Gastrocnemius medialis (tissue), 4 donors: ENCODE measurements around the gene CXCL17. TPM values are rescaled to one million over a fixed set of nuclear protein-coding genes. Genes with fewer than 3 reads are reported as not detected.

Experiments used
- ATAC-seq, 2 donors: fragments of 150-250 bp; one replicate each; pipeline ENCODE4 v1.9.1; 2016
- DNase-seq, 2 donors: peaks; one replicate each; pipeline ENCODE4 v3.0.0-alpha.2; 2019
- H3K27ac ChIP-seq, 4 donors: fragments of 200-600 bp; sonication (generic); 1 replicate in 1 of 4; 2 replicates in 3 of 4; pipeline ENCODE4 v1.5.1; 2016 to 2018; ENCODE audit warnings: mild to moderate bottlenecking in 2 of 4, moderate library complexity in 1 of 4
- H3K27me3 ChIP-seq, 3 donors: fragments of 200-600 bp; sonication (generic) in 2 of 3; 1 replicate in 1 of 3; 2 replicates in 2 of 3; pipeline versions ENCODE4 v1.5.1 to v1.6.0; 2016 to 2019; ENCODE audit warnings: mild to moderate bottlenecking in 1 of 3, moderate library complexity in 1 of 3
- H3K36me3 ChIP-seq, 2 donors: fragments of 200-600 bp; sonication (generic) in 1 of 2; one replicate each; pipeline ENCODE4 v1.5.1; 2017 to 2018
- H3K4me1 ChIP-seq, 2 donors: fragments of 200-600 bp; sonication (generic) in 1 of 2; one replicate each; pipeline ENCODE4 v1.5.1; 2016 to 2017; ENCODE audit warnings: mild to moderate bottlenecking in 2 of 2
- H3K4me3 ChIP-seq, 4 donors: fragments of 200-600 bp; sonication (generic) in 3 of 4; 1 replicate in 1 of 4; 2 replicates in 3 of 4; pipeline ENCODE4 v1.5.1; 2016 to 2019; ENCODE audit warnings: mild to moderate bottlenecking in 2 of 4
- H3K9me3 ChIP-seq, 3 donors: fragments of 200-600 bp; sonication (generic) in 2 of 3; 1 replicate in 1 of 3; 2 replicates in 2 of 3; pipeline ENCODE4 v1.5.1; 2016 to 2019
- CTCF ChIP-seq, 5 experiments: fragments of 450-650 bp in 3 of 5; fragments of 200-600 bp in 2 of 5; sonication (generic) in 2 of 5; IDR thresholded peaks in 4 of 5; conservative IDR thresholded peaks in 1 of 5; 1 replicate in 4 of 5; 2 replicates in 1 of 5; pipeline ENCODE4 v1.5.1; 2016 to 2019; ENCODE audit warnings: antibody characterized with exemption in 5 of 5, mild to moderate bottlenecking in 3 of 5, moderate library complexity in 3 of 5
- POLR2A ChIP-seq, 2 donors: fragments of 450-650 bp; IDR thresholded peaks; one replicate each; pipeline ENCODE4 v1.6.1; 2017; ENCODE audit warnings: antibody characterized with exemption in 2 of 2, mild to moderate bottlenecking in 2 of 2, moderate library complexity in 2 of 2
- in situ Hi-C, 4 donors: fragments of 200-750 bp; cut with MboI; loops; one replicate each; pipeline versions ENCODE4 v1.15.0 to v1.8.0; 2017; ENCODE audit warnings: low sequenced_read_pairs in 4 of 4
- intact Hi-C: fragments of 100-400 bp; cut with DNase I; formaldehyde crosslinking; loops from one replicate; pipeline ENCODE4 v1.15.1; 2023; ENCODE audit warnings: low total_unique reads
- total RNA-seq, 4 donors: library from RNA; depleted of rRNA; stranded (reverse); fragments of >200 nt; gene quantifications; one replicate each; pipeline versions ENCODE4 v1.1.0 to v1.2.3, GENCODE V29; 2016

CXCL17 gene
- total RNA-seq, 4 donors from 2014 or later = not detected

GRCh38 chr19:42480335-42481095, 37.8 kb upstream of the CXCL17 start:
- TF ChIP-seq CTCF (IDR thresholded peaks at IDR 0.05 in 4 of 5, conservative IDR thresholded peaks at IDR 0.05 in 1 of 5) (no peak), POLR2A (IDR thresholded peaks at IDR 0.05) (no peak)
- DNase-seq (no peak), ATAC-seq (no peak)
- Histone ChIP-seq H3K27ac (no peak overlapping the region), H3K36me3 (no peaks in the 10 kb centered on the region), H3K4me1 (no peaks in the 10 kb centered on the region), H3K9me3 (no peaks in the 10 kb centered on the region), H3K4me3 (no peak overlapping the region), H3K27me3 (no peaks in the 10 kb centered on the region)
- in situ Hi-C loops (no loop called here), intact Hi-C loops (no loop called here)

- no peak for ATAC-seq
- in situ Hi-C loops (no loop called here), intact Hi-C loops (no loop called here)
- no peaks in the 10 kb centered on the region for H3K36me3 ChIP-seq
- no peak for DNase-seq
- TF ChIP-seq POLR2A (IDR thresholded peaks at IDR 0.05) = no peak
- TF ChIP-seq CTCF (IDR thresholded peaks at IDR 0.05 in 4 of 5, conservative IDR thresholded peaks at IDR 0.05 in 1 of 5) = no peak
- H3K4me1 ChIP-seq = no peaks in the 10 kb centered on the region
- H3K27ac ChIP-seq = no peak overlapping the region
- H3K9me3 ChIP-seq = no peaks in the 10 kb centered on the region
- H3K4me3 ChIP-seq = no peak overlapping the region
- no peaks in the 10 kb centered on the region for H3K27me3 ChIP-seq
These were observed 37.0 kb upstream of the CXCL17 start for GRCh38 chr19:42479736-42480135.

GRCh38 chr19:42478765-42479311, 36.1 kb upstream of the CXCL17 start:
- DNase-seq (no peak), ATAC-seq (no peak)
- Histone ChIP-seq H3K27me3 (no peaks in the 10 kb centered on the region), H3K9me3 (no peaks in the 10 kb centered on the region), H3K4me3 (no peak overlapping the region), H3K27ac (no peak overlapping the region), H3K36me3 (no peaks in the 10 kb centered on the region), H3K4me1 (no peaks in the 10 kb centered on the region)
- no peak for TF ChIP-seq POLR2A (IDR thresholded peaks at IDR 0.05)
- no peak for TF ChIP-seq CTCF (IDR thresholded peaks at IDR 0.05 in 4 of 5, conservative IDR thresholded peaks at IDR 0.05 in 1 of 5)
- in situ Hi-C loops = no loop called here
- intact Hi-C loops = no loop called here

- TF ChIP-seq POLR2A (IDR thresholded peaks at IDR 0.05) (no peak), CTCF (IDR thresholded peaks at IDR 0.05 in 4 of 5, conservative IDR thresholded peaks at IDR 0.05 in 1 of 5) (no peak)
- peaks cover 0 to 2% (median 0%) of the 10 kb centered on the region in 3 donors for H3K27me3 ChIP-seq
- in situ Hi-C loops (no loop called here), intact Hi-C loops (no loop called here)
- H3K4me3 ChIP-seq = no peak overlapping the region
- no peak overlapping the region for H3K27ac ChIP-seq
- no peaks in the 10 kb centered on the region for H3K36me3 ChIP-seq
- no peak for ATAC-seq
- no peak for DNase-seq
- H3K9me3 ChIP-seq = no peaks in the 10 kb centered on the region
- H3K4me1 ChIP-seq = no peaks in the 10 kb centered on the region
These were observed 35.2 kb upstream of the CXCL17 start for GRCh38 chr19:42477933-42478332.
